Activated naive CD8-positive, alpha-beta T cell treated with anti-CD3 and anti-CD28 coated beads for 36 hours (primary cell): ENCODE data around the gene ATP6V1C2. TPM values are rescaled to one million over a fixed set of nuclear protein-coding genes. Genes with fewer than 3 reads are reported as not detected.

Experiments
- DNase-seq: peaks from one replicate; pipeline ENCODE4 v3.0.0; 2021
- H3K27ac Mint-ChIP-seq: one replicate; pipeline ENCODE4 v1.8.0; 2022; ENCODE audit warnings: mild to moderate bottlenecking, moderate library complexity, mixed read lengths
- H3K27me3 Mint-ChIP-seq: one replicate; pipeline ENCODE4 v1.8.0; 2022; ENCODE audit warnings: mild to moderate bottlenecking, mixed read lengths
- H3K36me3 Mint-ChIP-seq: one replicate; pipeline ENCODE4 v1.8.0; 2021; ENCODE audit warnings: mild to moderate bottlenecking, mixed read lengths
- H3K4me1 Mint-ChIP-seq: one replicate; pipeline ENCODE4 v1.8.0; 2021; ENCODE audit warnings: mixed read lengths
- H3K4me3 Mint-ChIP-seq: one replicate; pipeline ENCODE4 v1.8.0; 2022; ENCODE audit warnings: mild to moderate bottlenecking, moderate library complexity, mixed read lengths
- H3K9me3 Mint-ChIP-seq: one replicate; pipeline ENCODE4 v1.8.0; 2022; ENCODE audit warnings: mixed read lengths
- total RNA-seq, 2 experiments: library from RNA; stranded (reverse); gene quantifications; one replicate each; pipeline ENCODE4 v1.2.3, GENCODE V29; 2021

ATP6V1C2 gene
- total RNA-seq, 2 experiments from 2014 or later: not detected

DNA sequence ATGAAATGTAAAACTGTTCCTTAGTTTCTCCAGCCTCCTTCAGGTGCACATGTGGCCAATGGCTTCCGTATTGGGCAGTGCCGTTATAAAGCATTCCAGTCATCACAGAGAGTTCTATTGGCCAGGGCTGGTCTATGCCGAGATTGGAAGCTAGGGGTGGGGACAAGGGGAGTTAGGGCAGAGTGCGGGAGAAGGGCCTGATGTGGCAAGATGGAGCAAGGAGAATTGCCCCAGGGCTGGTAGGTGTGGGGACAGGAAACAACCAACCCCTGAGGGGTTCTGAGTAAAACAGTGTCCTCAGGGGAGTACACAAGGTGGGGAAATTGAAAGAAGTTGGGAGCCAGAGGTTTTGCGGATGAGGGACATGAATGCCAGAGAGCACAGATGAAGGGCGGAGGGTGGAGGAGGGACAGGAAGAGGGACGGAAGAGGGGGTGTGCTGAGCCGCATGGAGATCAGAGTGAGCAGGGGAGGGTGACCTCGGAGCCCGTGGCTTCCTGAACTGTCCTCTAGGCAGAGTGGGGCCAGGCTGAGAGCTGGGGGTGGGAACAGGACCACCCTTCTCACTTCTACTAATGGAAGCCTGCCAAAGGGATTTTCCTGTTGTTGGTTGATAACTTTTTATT lies 9.1 kb upstream of the ATP6V1C2 start:
- Mint-ChIP-seq H3K4me3 (no peak overlapping the region), H3K27ac (peak overlapping the region; percentile 25)
- DNase-seq: no peak

DNA sequence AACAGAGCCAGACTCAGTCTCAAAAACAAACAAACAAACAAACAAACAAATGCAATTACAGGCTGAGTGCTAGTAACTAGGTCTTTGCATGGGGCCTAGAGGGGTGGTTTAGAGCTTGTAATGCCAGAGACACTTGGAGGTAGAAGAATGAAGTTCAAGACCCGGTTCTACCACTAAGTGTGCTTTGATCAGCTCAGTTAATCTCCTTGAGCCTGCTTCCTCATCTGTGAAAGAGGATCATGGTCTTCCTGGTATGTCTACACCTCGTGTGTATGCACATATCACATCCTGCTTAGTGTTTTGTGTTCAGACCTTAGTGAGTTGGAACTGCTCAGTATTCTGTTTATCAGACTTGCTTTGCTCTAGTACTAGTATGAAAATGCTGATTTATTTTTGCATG lies 4.8 kb upstream of the ATP6V1C2 start:
- Mint-ChIP-seq H3K9me3 (no peaks in the 10 kb centered on the region), H3K27ac (no peak overlapping the region), H3K4me3 (no peak overlapping the region), H3K36me3 (no peaks in the 10 kb centered on the region), H3K4me1 (peaks cover 5% of the 10 kb centered on the region), H3K27me3 (peaks cover 26% of the 10 kb centered on the region)
- DNase-seq: no peak

More for the DNA sequence above, 9.1 kb upstream of the ATP6V1C2 start:
- H3K27me3 Mint-ChIP-seq: peaks cover 28% of the 10 kb centered on the region
- H3K36me3 Mint-ChIP-seq: no peaks in the 10 kb centered on the region
- H3K9me3 Mint-ChIP-seq: no peaks in the 10 kb centered on the region
- H3K4me1 Mint-ChIP-seq: peaks cover 5% of the 10 kb centered on the region

DNA sequence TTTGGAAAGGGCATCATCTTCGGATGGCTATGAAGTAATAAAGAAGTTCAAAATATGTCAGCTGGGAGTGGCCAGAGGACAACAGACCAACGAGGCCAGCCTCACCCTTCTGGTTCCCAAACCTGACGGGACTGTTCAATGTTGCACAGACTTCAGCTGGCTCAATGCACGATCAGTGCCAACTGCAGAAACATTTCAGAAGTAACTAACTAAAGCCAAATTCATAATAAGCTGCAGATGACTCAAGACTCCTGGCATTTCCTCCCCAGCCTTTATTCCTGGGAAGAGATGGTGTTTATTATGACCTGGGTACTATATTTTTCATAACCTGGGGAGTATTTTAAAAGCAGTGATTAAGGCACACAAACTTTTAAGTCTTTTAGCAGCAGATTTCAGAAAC lies 3.8 kb upstream of the ATP6V1C2 start:
- no peak overlapping the region for H3K4me3 Mint-ChIP-seq
- no peak overlapping the region for H3K27ac Mint-ChIP-seq
- H3K36me3 Mint-ChIP-seq: no peaks in the 10 kb centered on the region
- H3K4me1 Mint-ChIP-seq: peaks cover 4% of the 10 kb centered on the region
- no peaks in the 10 kb centered on the region for H3K9me3 Mint-ChIP-seq
- DNase-seq: no peak
- H3K27me3 Mint-ChIP-seq: peaks cover 37% of the 10 kb centered on the region

DNA sequence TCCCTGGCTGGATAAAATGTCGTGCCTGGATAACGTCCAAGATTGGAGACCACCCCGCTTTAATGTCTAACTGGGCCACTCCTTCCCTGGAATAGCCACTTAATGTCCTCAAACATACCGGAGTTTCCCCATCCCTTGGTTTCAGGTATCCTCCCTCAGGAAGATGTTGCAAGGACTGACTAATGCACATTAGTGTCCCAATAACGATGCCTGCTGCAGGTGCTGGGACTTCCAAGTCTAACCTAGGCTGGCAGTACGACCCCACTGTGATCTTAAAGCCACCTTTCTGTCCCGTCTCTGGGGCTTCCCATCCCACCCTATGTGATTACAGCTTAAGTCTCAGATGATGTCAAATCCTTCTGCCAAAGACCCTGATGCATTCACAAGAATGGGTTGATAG lies 1.1 kb upstream of the ATP6V1C2 start:
- peaks cover 62% of the 10 kb centered on the region for H3K27me3 Mint-ChIP-seq
- H3K4me1 Mint-ChIP-seq: peaks cover 4% of the 10 kb centered on the region
- no peak overlapping the region for H3K27ac Mint-ChIP-seq
- DNase-seq: no peak
- peak overlapping the region; percentile 35 for H3K4me3 Mint-ChIP-seq
- H3K9me3 Mint-ChIP-seq: no peaks in the 10 kb centered on the region
- H3K36me3 Mint-ChIP-seq: no peaks in the 10 kb centered on the region

DNA sequence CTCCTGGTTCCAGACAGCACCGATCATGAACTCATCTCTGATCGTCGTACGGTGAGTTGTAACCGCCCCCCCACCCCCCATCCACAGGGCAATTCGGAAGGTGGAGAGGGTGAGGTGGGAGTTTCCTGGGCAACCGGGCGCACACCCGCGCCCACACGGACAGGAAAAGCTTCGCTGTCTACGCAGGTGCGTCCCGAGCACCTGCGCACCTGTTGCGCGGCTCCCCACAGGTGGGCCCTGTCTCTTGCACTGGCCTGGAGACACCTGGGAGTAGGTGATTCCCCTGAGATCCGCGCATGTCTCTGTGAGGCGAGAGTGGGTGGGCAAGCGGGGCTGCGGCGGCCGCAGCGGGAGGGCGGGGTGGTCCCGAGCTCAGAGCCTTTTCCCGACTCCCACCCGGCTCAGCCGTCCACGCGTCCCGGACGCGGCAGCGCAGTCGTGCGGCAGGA lies 459 bp upstream of the ATP6V1C2 start:
- Mint-ChIP-seq H3K27me3 (peaks cover 69% of the 10 kb centered on the region), H3K9me3 (no peaks in the 10 kb centered on the region), H3K4me3 (peak overlapping the region; percentile 35)

DNA sequence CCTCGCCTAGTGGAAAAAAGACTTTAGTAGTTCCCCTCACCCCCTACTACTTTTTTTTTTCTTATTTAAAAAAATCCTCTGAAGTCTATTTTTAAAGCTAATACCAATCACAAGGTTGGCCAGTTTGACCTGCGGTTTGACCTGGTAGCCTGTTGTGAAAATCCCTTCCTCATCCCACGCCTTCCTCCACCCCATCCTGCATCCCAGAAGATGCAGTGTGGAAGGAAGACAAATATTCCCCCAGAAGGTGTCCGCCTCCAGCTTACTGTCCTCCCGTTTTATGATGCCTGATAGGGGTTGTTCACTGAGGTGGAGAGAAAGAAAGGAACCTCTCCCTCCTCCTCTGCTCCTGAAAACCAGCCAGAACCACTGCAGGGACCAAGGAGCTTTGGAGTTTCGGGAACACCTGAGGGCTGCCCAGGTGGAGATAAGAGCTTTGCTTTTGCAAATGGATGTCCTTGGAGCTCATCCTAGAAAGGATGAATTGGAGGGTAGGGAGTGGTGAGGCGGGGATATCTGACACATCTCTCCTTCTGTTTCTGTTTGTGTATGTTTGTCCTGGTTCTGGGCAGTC lies 909 bp downstream of the ATP6V1C2 start:
- Mint-ChIP-seq H3K4me3 (no peak overlapping the region), H3K27me3 (peaks cover 76% of the 10 kb centered on the region), H3K36me3 (no peaks in the 10 kb centered on the region), H3K27ac (no peak overlapping the region), H3K9me3 (no peaks in the 10 kb centered on the region), H3K4me1 (peaks cover 4% of the 10 kb centered on the region)
- no peak for DNase-seq

More for the DNA sequence above, 459 bp upstream of the ATP6V1C2 start:
- H3K36me3 Mint-ChIP-seq: no peaks in the 10 kb centered on the region
- H3K27ac Mint-ChIP-seq: no peak overlapping the region
- H3K4me1 Mint-ChIP-seq: peaks cover 4% of the 10 kb centered on the region
- DNase-seq: peak; percentile 3

DNA sequence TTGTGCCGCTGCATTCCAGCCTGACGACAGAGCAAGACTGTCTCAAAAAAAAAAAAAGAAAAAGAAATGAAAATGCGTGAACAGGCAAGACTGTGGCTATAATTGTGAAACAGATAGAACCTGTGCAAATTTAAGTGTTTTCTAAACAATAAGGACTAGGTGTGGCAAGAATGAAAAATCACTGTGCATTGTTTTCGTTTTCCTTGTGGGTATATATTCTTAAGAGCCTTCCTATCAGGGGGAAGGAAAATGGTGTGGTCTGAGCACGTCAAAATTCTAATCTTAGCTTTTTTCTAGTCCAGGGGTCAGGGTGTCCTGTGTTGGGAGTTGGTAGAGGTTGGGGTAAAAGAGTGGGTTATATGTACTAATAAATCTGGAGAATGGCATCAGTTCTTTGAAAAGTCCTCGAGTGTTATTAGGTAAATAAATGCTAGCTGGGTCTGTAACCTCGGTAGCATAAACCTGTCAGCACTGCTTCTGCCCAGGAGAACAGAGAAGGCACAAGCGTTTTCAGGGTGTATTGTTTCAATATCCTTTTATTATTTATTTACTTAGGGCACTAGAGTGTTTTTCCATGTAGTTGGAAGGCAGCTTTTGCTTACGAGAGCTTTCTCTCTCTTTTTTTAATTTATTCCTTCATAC lies 11.6 kb downstream of the ATP6V1C2 start:
- no peaks in the 10 kb centered on the region for H3K9me3 Mint-ChIP-seq
- H3K4me3 Mint-ChIP-seq: no peak overlapping the region
- H3K4me1 Mint-ChIP-seq: no peaks in the 10 kb centered on the region
- DNase-seq: no peak
- H3K36me3 Mint-ChIP-seq: no peaks in the 10 kb centered on the region
- peaks cover 9% of the 10 kb centered on the region for H3K27me3 Mint-ChIP-seq
- H3K27ac Mint-ChIP-seq: no peak overlapping the region

DNA sequence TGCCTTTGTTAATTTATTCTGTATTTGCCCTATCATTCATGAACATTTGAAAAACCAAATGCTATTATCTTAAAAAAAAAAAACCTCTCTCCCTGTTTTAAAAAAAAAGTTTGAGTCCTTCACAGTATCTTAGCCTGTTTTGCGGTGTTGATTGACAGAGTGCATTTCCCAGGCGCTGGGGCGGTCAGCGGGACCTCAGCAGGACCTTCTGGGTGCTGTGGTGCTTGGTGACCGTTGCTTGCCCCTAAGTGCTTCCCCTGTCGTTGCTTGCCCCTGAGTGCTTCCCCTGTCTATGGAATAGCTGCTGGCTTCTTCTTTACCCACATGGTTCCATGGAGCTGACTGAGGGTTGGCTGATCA lies 12.1 kb downstream of the ATP6V1C2 start:
- no peaks in the 10 kb centered on the region for H3K4me1 Mint-ChIP-seq
- H3K27me3 Mint-ChIP-seq: peaks cover 9% of the 10 kb centered on the region
- no peak for DNase-seq
- no peak overlapping the region for H3K27ac Mint-ChIP-seq
- H3K4me3 Mint-ChIP-seq: no peak overlapping the region
- no peaks in the 10 kb centered on the region for H3K36me3 Mint-ChIP-seq
- no peaks in the 10 kb centered on the region for H3K9me3 Mint-ChIP-seq

DNA sequence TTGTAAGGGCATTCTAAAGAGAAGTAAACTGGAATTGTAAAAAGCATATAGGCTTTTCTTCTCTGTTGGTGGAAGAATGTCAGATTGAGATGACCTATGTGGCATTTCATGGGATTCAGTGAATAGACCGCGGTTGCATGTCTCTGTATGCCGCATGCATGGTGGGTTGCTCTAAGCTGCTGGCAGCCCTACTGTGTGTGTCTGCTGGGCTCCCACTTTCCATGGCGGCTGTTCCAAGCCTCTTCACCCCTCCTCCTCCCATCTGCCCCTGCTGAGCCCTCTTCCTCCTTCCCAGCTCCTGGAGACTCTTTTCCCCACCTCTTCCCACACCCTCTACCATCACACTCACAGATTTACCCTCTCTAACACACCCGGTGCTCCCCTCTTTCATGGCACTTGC lies 12.6 kb downstream of the ATP6V1C2 start:
- DNase-seq: no peak
- H3K4me3 Mint-ChIP-seq: peak overlapping the region; percentile 9
- no peaks in the 10 kb centered on the region for H3K4me1 Mint-ChIP-seq
- H3K36me3 Mint-ChIP-seq: no peaks in the 10 kb centered on the region
- peaks cover 9% of the 10 kb centered on the region for H3K27me3 Mint-ChIP-seq
- H3K27ac Mint-ChIP-seq: no peak overlapping the region
- no peaks in the 10 kb centered on the region for H3K9me3 Mint-ChIP-seq

DNA sequence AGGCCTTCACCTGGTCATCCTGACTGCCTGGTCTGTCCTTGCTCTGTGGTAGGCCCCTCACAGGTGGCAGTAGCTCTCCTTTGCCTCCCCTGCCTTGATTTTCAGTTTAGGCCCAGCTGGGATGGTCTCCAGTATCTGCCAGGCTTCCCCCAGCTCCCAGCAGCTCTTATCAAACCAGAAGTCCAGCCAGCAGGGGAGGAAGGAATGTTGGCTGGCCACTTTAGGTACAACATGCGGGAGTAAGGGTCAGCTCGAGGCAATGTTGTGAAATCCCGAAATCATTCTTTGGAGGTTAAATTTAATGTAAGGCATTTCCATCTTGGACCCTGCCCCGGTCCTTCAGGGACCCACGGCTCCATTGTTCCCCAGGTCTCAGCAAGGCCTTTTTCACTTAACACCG lies 16.8 kb downstream of the ATP6V1C2 start:
- Mint-ChIP-seq H3K4me1 (peaks cover 1% of the 10 kb centered on the region), H3K27me3 (peaks cover 9% of the 10 kb centered on the region), H3K36me3 (no peaks in the 10 kb centered on the region), H3K9me3 (no peaks in the 10 kb centered on the region), H3K27ac (no peak overlapping the region), H3K4me3 (no peak overlapping the region)
- DNase-seq: no peak

DNA sequence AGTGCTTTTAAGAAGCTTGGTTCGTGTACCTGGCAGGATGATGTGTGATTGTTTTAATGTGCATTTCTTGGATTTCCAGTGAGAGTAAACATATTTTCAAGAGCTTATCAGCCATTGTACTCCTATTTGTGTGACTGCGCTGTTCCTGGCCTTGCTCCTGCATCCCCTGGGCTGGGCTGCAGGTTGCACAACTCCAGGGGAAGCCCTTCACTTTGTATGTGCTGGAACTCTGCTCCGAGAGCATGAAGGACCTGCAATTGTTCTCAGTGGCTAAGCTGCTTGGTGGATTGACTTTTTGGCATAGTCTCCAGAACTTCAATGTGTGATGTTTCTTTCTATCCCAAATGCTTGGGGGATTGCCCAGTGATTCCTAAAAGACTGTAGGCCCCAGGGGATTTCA lies 18.8 kb downstream of the ATP6V1C2 start:
- Mint-ChIP-seq H3K4me1 (peaks cover 1% of the 10 kb centered on the region), H3K36me3 (no peaks in the 10 kb centered on the region), H3K4me3 (no peak overlapping the region), H3K27ac (no peak overlapping the region), H3K9me3 (no peaks in the 10 kb centered on the region), H3K27me3 (no peaks in the 10 kb centered on the region)
- no peak for DNase-seq

DNA sequence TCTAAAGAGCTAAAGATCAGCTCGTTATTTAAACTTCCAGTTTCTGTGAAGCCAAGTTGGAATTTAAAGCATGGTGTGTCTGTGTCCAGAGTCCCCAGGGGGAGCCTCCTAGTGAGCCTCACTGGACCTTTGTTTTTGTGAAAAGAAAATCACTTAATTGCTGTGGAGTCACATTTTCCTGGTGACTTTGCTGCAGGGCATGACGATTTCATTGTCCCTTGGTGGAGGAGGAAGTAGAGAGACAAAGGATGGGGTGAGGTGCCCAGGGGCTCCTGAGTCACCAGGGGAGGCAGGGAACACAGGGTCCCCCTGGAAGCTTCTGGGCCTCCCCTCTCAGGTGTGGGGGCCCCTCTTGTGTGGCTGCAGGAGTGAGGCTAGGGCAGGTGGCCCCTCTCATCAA lies 19.7 kb downstream of the ATP6V1C2 start:
- Mint-ChIP-seq H3K4me3 (no peak overlapping the region), H3K9me3 (no peaks in the 10 kb centered on the region), H3K27me3 (no peaks in the 10 kb centered on the region), H3K4me1 (peaks cover 9% of the 10 kb centered on the region), H3K36me3 (no peaks in the 10 kb centered on the region), H3K27ac (no peak overlapping the region)
- no peak for DNase-seq

DNA sequence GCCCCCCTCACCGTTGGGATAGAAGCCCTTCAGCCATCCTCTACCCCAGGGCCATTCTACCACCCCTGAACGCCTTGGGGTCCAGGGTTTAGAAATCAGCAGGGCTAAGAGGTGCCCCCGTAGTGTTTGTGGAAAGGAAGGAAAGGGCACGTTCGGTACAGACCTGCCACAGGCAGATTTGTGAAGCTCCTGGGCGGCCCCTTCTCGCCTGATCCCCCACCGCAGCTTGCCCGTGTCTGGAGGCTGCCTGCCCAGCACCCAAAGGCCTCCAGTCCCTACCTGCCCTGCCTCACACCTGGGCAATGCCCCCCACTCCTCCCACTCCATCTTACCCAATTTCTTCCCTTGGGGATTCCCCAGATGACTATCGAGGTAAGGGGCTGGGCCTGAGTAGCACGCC lies 21.2 kb downstream of the ATP6V1C2 start:
- no peak for DNase-seq
- Mint-ChIP-seq H3K36me3 (no peaks in the 10 kb centered on the region), H3K27ac (no peak overlapping the region), H3K4me3 (no peak overlapping the region), H3K27me3 (no peaks in the 10 kb centered on the region), H3K4me1 (peaks cover 11% of the 10 kb centered on the region), H3K9me3 (no peaks in the 10 kb centered on the region)

DNA sequence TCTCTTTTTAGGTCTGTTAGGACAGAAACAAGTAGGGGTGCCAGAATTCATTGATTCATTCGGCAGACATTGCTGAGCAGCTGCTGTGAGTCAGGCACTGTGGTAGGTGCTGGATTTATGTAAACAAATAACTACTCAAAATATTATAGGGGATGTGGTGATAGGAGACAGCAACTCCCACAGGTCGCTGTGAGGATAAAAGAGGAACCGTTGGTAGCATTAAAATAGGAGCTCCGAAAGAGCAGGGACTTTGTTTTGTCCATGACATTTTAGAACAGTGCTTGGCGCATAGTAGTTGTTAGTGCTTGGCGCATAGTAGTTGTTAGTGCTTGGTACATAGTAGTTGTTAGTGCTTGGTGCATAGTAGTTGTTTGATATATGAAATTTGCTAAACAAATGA lies 29.2 kb downstream of the ATP6V1C2 start:
- Mint-ChIP-seq H3K27ac (no peak overlapping the region), H3K4me3 (no peak overlapping the region), H3K27me3 (peaks cover 9% of the 10 kb centered on the region), H3K36me3 (no peaks in the 10 kb centered on the region), H3K4me1 (peaks cover 6% of the 10 kb centered on the region), H3K9me3 (no peaks in the 10 kb centered on the region)
- DNase-seq: no peak

DNA sequence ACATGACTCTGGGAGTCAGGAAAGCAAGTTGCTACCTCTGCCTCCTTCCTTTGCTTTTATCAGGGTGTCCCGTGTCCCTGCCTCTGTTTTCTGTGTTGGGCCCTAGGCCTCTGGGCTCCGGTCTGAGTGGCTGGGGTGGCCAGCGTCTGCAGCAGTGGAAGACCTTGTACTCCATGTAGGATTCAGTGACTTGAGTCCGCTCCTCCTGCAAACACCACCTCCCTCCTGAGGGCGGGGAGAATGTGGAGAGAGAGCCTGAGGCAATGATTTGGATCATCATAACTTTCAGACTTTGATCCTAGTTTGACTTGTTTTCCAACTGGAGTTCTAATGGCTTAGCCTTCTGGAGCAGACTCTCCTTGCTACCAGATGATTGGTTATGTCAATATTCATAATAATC lies 30.8 kb downstream of the ATP6V1C2 start:
- no peak overlapping the region for H3K27ac Mint-ChIP-seq
- H3K36me3 Mint-ChIP-seq: no peaks in the 10 kb centered on the region
- DNase-seq: no peak
- peaks cover 9% of the 10 kb centered on the region for H3K27me3 Mint-ChIP-seq
- no peak overlapping the region for H3K4me3 Mint-ChIP-seq
- peaks cover under 1% of the 10 kb centered on the region for H3K4me1 Mint-ChIP-seq
- H3K9me3 Mint-ChIP-seq: no peaks in the 10 kb centered on the region

DNA sequence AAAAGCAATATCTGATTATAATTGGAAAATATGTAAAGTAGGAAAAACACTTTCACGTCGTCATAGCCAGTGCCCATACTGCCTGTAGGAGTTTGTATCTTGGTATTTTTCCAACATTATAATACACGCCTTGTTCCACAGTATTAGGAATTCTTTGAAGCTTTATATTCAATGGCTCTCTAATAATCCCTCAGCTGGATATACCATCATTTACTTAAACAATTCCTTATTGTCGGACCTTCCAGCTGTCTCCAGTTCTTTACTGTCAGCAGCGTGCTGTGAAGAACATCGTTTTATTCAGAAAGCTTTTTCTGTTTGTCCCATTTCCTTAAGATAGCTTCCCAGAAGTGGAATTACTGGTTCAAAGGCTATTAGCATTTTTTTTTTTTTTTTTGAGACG lies 31.7 kb downstream of the ATP6V1C2 start:
- Mint-ChIP-seq H3K4me3 (no peak overlapping the region), H3K4me1 (no peaks in the 10 kb centered on the region), H3K27ac (no peak overlapping the region)

More for the DNA sequence above, 31.7 kb downstream of the ATP6V1C2 start:
- Mint-ChIP-seq H3K27me3 (peaks cover 9% of the 10 kb centered on the region), H3K36me3 (no peaks in the 10 kb centered on the region), H3K9me3 (no peaks in the 10 kb centered on the region)
- DNase-seq: no peak
